ENCODE results near the gene OLA1.

GRCh38 chr2:174066871-174067270 is 181.5 kb downstream of the OLA1 start:
- TF ChIP-seq POLR2AphosphoS5 (IDR thresholded peaks at IDR 0.05; ENCODE audit: borderline replicate concordance, low read depth, low read length) (no peak), EZH2 (IDR thresholded peaks at IDR 0.05) (no peak), FOXP2 (optimal IDR thresholded peaks at IDR 0.05; ENCODE audit: control extremely low read depth, extremely low read length, insufficient read depth) (no peak)

Data from SK-N-MC (cell line).